Esophagus muscularis mucosa (tissue), 3 donors: ENCODE measurements around the gene CDHR3.

ENCODE experiments used
- POLR2A ChIP-seq: fragments of 450-650 bp; IDR thresholded peaks from one replicate; pipeline ENCODE4 v1.6.1; 2017; ENCODE audit warnings: antibody characterized with exemption, moderate library complexity, mild to moderate bottlenecking, low read depth
- POLR2AphosphoS5 ChIP-seq, 2 donors: sonication (generic); formaldehyde crosslinking; IDR thresholded peaks; one replicate each; pipeline ENCODE4 v1.6.1; 2017; ENCODE audit warnings: antibody characterized with exemption in 2 of 2
- TF ChIP-seq, protein P1 (sequence below), 3 experiments: fragments of 200-600 bp in 2 of 3; fragments of 450-650 bp in 1 of 3; sonication (generic) in 2 of 3; IDR thresholded peaks; one replicate each; pipeline ENCODE4 v1.5.1; 2017 to 2019; ENCODE audit warnings: antibody characterized with exemption in 3 of 3, mild to moderate bottlenecking in 2 of 3, moderate library complexity in 1 of 3

DNA sequence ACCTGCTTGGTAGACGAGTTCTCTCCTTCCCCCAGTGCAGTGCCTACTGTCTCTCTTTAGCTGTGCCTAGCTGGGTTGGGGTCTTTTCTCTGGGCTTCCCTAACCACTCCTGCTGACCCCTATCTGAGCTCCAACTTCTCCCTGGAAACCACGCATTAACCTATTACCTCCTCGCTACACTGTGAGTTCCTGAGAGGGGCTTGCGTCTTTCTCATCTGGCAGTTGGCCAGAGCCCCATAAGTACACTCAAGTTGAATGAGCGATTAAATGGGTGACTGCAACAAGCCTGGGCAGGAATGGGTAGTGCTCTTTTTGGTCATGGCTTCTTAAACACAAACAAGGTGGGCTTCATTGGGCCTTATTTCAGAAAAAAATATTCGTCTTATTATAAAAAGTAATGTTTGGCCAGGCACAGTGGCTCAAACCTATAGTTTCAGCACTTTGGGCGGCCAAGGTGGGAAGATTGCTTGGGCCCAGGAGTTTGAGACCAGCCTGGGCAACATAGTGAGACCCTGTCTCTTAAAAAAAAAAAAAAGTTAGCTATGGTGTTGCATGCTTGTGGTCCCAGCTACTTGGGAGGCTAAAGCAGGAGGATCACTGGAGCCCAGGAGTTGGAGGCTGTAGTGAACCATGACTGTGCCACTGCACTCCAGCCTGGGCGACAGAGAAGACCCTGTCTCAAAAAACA is 107.6 kb downstream of the CDHR3 start:
- TF ChIP-seq, protein P1, sequence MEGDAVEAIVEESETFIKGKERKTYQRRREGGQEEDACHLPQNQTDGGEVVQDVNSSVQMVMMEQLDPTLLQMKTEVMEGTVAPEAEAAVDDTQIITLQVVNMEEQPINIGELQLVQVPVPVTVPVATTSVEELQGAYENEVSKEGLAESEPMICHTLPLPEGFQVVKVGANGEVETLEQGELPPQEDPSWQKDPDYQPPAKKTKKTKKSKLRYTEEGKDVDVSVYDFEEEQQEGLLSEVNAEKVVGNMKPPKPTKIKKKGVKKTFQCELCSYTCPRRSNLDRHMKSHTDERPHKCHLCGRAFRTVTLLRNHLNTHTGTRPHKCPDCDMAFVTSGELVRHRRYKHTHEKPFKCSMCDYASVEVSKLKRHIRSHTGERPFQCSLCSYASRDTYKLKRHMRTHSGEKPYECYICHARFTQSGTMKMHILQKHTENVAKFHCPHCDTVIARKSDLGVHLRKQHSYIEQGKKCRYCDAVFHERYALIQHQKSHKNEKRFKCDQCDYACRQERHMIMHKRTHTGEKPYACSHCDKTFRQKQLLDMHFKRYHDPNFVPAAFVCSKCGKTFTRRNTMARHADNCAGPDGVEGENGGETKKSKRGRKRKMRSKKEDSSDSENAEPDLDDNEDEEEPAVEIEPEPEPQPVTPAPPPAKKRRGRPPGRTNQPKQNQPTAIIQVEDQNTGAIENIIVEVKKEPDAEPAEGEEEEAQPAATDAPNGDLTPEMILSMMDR (IDR thresholded peaks at IDR 0.05) = no peak
- no peak for TF ChIP-seq POLR2AphosphoS5 (IDR thresholded peaks at IDR 0.05)
- TF ChIP-seq POLR2A = no peak
